ENCODE measurements around the gene ZNF35. TPM values are rescaled to one million over a fixed set of nuclear protein-coding genes. Genes with fewer than 3 reads are reported as not detected.

Gene ZNF35
- total and polyA plus RNA-seq, 10 of the 15 experiments (the other 5 are each of a cell fraction or from before 2014, with no cell fraction given) = 9.3 to 21.1 (median 13.4) TPM

- TF ChIP-seq ELK1 (IDR thresholded peaks at IDR 0.05; ENCODE audit: low read depth, low read length) (peak; percentile 87), SPI1 (IDR thresholded peaks at IDR 0.05; ENCODE audit: borderline replicate concordance, insufficient read depth, low read depth, low read length) (peak; percentile 19; the same call in 1 of the 2 replicates), RAD51 (IDR thresholded peaks at IDR 0.05) (no peak; the same call in 1 of the 2 replicates), PKNOX1 (IDR thresholded peaks at IDR 0.05) (peak; percentile 37; the same call in 1 of the 2 replicates), STAT1 (conservative IDR thresholded peaks at IDR 0.05) (no peak; the same call in 1 of the 2 replicates), ATF2 (IDR thresholded peaks at IDR 0.05; ENCODE audit: low read length) (no peak), ZNF207 (IDR thresholded peaks at IDR 0.05; ENCODE audit: borderline replicate concordance) (0 out of 2 replicates have a peak, but pooled peaks have one; percentile 12), BMI1 (IDR thresholded peaks at IDR 0.05; ENCODE audit: borderline replicate concordance) (no peak), NFYA (IDR thresholded peaks at IDR 0.05; ENCODE audit: borderline replicate concordance, low read depth, low read length) (no peak), EGR1 (IDR thresholded peaks at IDR 0.05; ENCODE audit: borderline replicate concordance in 1 of 2, low read depth in 2 of 2, low read length in 2 of 2) (peak in 1 of 2 experiments; percentile 27; a peak in 1 of 3 replicates), CHD2 (IDR thresholded peaks at IDR 0.05; ENCODE audit: borderline replicate concordance, low read depth, low read length) (no peak; the same call in 1 of the 2 replicates), IKZF1 (conservative IDR thresholded peaks at IDR 0.05) (peak; percentile 89), RFX5 (IDR thresholded peaks at IDR 0.05; ENCODE audit: low read depth, low read length) (0 out of 2 replicates have a peak, but pooled peaks have one; percentile 21), MTA2 (IDR thresholded peaks at IDR 0.05; ENCODE audit: low read depth) (no peak)
- TF ChIP-seq, protein P1, sequence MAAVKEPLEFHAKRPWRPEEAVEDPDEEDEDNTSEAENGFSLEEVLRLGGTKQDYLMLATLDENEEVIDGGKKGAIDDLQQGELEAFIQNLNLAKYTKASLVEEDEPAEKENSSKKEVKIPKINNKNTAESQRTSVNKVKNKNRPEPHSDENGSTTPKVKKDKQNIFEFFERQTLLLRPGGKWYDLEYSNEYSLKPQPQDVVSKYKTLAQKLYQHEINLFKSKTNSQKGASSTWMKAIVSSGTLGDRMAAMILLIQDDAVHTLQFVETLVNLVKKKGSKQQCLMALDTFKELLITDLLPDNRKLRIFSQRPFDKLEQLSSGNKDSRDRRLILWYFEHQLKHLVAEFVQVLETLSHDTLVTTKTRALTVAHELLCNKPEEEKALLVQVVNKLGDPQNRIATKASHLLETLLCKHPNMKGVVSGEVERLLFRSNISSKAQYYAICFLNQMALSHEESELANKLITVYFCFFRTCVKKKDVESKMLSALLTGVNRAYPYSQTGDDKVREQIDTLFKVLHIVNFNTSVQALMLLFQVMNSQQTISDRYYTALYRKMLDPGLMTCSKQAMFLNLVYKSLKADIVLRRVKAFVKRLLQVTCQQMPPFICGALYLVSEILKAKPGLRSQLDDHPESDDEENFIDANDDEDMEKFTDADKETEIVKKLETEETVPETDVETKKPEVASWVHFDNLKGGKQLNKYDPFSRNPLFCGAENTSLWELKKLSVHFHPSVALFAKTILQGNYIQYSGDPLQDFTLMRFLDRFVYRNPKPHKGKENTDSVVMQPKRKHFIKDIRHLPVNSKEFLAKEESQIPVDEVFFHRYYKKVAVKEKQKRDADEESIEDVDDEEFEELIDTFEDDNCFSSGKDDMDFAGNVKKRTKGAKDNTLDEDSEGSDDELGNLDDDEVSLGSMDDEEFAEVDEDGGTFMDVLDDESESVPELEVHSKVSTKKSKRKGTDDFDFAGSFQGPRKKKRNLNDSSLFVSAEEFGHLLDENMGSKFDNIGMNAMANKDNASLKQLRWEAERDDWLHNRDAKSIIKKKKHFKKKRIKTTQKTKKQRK (IDR thresholded peaks at IDR 0.05; ENCODE audit: low read depth, low read length) = no peak
- TF ChIP-seq, protein P2, sequence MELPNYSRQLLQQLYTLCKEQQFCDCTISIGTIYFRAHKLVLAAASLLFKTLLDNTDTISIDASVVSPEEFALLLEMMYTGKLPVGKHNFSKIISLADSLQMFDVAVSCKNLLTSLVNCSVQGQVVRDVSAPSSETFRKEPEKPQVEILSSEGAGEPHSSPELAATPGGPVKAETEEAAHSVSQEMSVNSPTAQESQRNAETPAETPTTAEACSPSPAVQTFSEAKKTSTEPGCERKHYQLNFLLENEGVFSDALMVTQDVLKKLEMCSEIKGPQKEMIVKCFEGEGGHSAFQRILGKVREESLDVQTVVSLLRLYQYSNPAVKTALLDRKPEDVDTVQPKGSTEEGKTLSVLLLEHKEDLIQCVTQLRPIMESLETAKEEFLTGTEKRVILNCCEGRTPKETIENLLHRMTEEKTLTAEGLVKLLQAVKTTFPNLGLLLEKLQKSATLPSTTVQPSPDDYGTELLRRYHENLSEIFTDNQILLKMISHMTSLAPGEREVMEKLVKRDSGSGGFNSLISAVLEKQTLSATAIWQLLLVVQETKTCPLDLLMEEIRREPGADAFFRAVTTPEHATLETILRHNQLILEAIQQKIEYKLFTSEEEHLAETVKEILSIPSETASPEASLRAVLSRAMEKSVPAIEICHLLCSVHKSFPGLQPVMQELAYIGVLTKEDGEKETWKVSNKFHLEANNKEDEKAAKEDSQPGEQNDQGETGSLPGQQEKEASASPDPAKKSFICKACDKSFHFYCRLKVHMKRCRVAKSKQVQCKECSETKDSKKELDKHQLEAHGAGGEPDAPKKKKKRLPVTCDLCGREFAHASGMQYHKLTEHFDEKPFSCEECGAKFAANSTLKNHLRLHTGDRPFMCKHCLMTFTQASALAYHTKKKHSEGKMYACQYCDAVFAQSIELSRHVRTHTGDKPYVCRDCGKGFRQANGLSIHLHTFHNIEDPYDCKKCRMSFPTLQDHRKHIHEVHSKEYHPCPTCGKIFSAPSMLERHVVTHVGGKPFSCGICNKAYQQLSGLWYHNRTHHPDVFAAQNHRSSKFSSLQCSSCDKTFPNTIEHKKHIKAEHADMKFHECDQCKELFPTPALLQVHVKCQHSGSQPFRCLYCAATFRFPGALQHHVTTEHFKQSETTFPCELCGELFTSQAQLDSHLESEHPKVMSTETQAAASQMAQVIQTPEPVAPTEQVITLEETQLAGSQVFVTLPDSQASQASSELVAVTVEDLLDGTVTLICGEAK (IDR thresholded peaks at IDR 0.05; ENCODE audit: borderline replicate concordance) = peak; percentile 90
These were observed 23.6 kb upstream of the ZNF35 start, which contains the start of gene ZNF197 (continued) for GRCh38 chr3:44624749-44625480.
